NCI-H1105 (cell line): ENCODE results near the gene DNAH12.

ENCODE experiments used
- DNase-seq: peaks from one replicate; lab custom pipeline; 2025; lab: John Stamatoyannopoulos, UW

Gene DNAH12

GRCh38 chr3:57544181-57545125, at the start of gene DNAH12:
Gene DNAH12 (minus strand): TSS chr3:57544344. CDS start chr3:57542870, 1,474 bp downstream.
- peak; percentile 78 for DNase-seq

GRCh38 chr3:57592306-57592705, 48.2 kb upstream of the DNAH12 start:
- no peak for DNase-seq

- no peak for DNase-seq
These were observed 43.8 kb upstream of the DNAH12 start for GRCh38 chr3:57587905-57588304.

GRCh38 chr3:57586778-57587177, 42.6 kb upstream of the DNAH12 start:
- DNase-seq, result no peak

GRCh38 chr3:57583544-57583943, 39.4 kb upstream of the DNAH12 start:
- DNase-seq, result no peak

GRCh38 chr3:57582474-57583168, 38.5 kb upstream of the DNAH12 start:
- no peak for DNase-seq

GRCh38 chr3:57577801-57578200, 33.7 kb upstream of the DNAH12 start:
- no peak for DNase-seq

GRCh38 chr3:57575966-57576626, 32.0 kb upstream of the DNAH12 start:
- DNase-seq, result no peak

- DNase-seq, result no peak
These were observed 28.0 kb upstream of the DNAH12 start for GRCh38 chr3:57572096-57572495.

- DNase-seq, result no peak
These were observed 26.7 kb upstream of the DNAH12 start for GRCh38 chr3:57570878-57571277.

- no peak for DNase-seq
These were observed 25.8 kb upstream of the DNAH12 start for GRCh38 chr3:57569859-57570450.

- DNase-seq, result no peak
These were observed 15.4 kb upstream of the DNAH12 start for GRCh38 chr3:57559526-57559925.

- DNase-seq, result no peak
These were observed 13.0 kb upstream of the DNAH12 start for GRCh38 chr3:57557085-57557537.

- no peak for DNase-seq
These were observed 12.4 kb upstream of the DNAH12 start for GRCh38 chr3:57556459-57557084.

- DNase-seq, result peak; percentile 56
These were observed 11.8 kb upstream of the DNAH12 start, which contains the start of gene PDE12 for GRCh38 chr3:57555738-57556458. Gene PDE12 (plus strand): TSS chr3:57556274. CDS start chr3:57556380, 106 bp downstream.

- DNase-seq, result no peak
These were observed 11.2 kb upstream of the DNAH12 start for GRCh38 chr3:57555306-57555705.

GRCh38 chr3:57546616-57547015, 2.5 kb upstream of the DNAH12 start:
- no peak for DNase-seq

GRCh38 chr3:57545636-57546268, 1.6 kb upstream of the DNAH12 start:
- DNase-seq, result no peak

- DNase-seq, result no peak
These were observed 5.7 kb downstream of the DNAH12 start for GRCh38 chr3:57538465-57538864.

- DNase-seq, result no peak
These were observed 14.0 kb downstream of the DNAH12 start for GRCh38 chr3:57530071-57530608.
